Neuronal stem cell (in vitro differentiated cells): Measurements from ENCODE around the gene POLR1C.

Source experiments
- DNase-seq: peaks from one replicate; pipeline ENCODE4 v3.0.0-alpha.2; 2013; ENCODE audit warnings: low spot score
- H2AFZ ChIP-seq: one replicate; pipeline ENCODE4 v1.6.1; 2013; ENCODE audit warnings: mild to moderate bottlenecking, low read length, inconsistent platforms
- H2AK5ac ChIP-seq: 2 replicates; pipeline ENCODE4 v1.6.1; 2013; ENCODE audit warnings: low read depth, mild to moderate bottlenecking, inconsistent platforms, low read length, moderate library complexity, mixed read lengths
- H2BK120ac ChIP-seq: 2 replicates; pipeline ENCODE4 v1.6.1; 2013; ENCODE audit warnings: low read depth, mild to moderate bottlenecking, inconsistent platforms, low read length, moderate library complexity, mixed read lengths
- H2BK12ac ChIP-seq: one replicate; pipeline ENCODE4 v1.6.1; 2013; ENCODE audit warnings: low read length, inconsistent platforms
- H2BK15ac ChIP-seq: 2 replicates; pipeline ENCODE4 v1.6.1; 2013; ENCODE audit warnings: mild to moderate bottlenecking, low read length, inconsistent platforms, mixed read lengths
- H2BK5ac ChIP-seq: one replicate; pipeline ENCODE4 v1.6.1; 2013; ENCODE audit warnings: inconsistent platforms, mild to moderate bottlenecking, low read length, moderate library complexity
- H3K14ac ChIP-seq: one replicate; pipeline ENCODE4 v1.6.1; 2013; ENCODE audit warnings: low read length, inconsistent platforms
- H3K18ac ChIP-seq: 2 replicates; pipeline ENCODE4 v1.6.1; 2013; ENCODE audit warnings: low read length, inconsistent platforms
- H3K23ac ChIP-seq: 2 replicates; pipeline ENCODE4 v1.6.1; 2013; ENCODE audit warnings: low read depth, mild to moderate bottlenecking, mixed read lengths, low read length, inconsistent platforms; ENCODE audit not compliant: poor library complexity
- H3K27ac ChIP-seq: replicated peaks from 3 replicates; pipeline ENCODE4 v1.5.1; 2013; ENCODE audit warnings: low read length, inconsistent platforms
- H3K27me3 ChIP-seq, 3 experiments: 2 replicates each; pipeline ENCODE4 v1.6.1; 2013; ENCODE audit warnings: low read length in 3 of 3, mild to moderate bottlenecking in 2 of 3, inconsistent platforms in 1 of 3, low read depth in 1 of 3, mixed read lengths in 1 of 3, moderate library complexity in 1 of 3; ENCODE audit not compliant: control insufficient read depth in 3 of 3, insufficient read depth in 3 of 3
- H3K36me3 ChIP-seq, 2 donors: replicated peaks in 1 of 2; 2 replicates each; pipeline ENCODE4 v1.6.1; 2013; ENCODE audit warnings: low read length in 2 of 2; ENCODE audit not compliant: control insufficient read depth in 2 of 2, insufficient read depth in 2 of 2
- H3K4ac ChIP-seq: 2 replicates; pipeline ENCODE4 v1.6.1; 2013; ENCODE audit warnings: inconsistent platforms, mild to moderate bottlenecking, low read length, moderate library complexity
- H3K4me1 ChIP-seq, 2 donors: 1 replicate in 1 of 2; 2 replicates in 1 of 2; pipeline ENCODE4 v1.6.1; 2013; ENCODE audit warnings: low read length in 2 of 2, low read depth in 1 of 2; ENCODE audit not compliant: control insufficient read depth in 2 of 2, insufficient read depth in 1 of 2
- H3K4me2 ChIP-seq: one replicate; pipeline ENCODE4 v1.6.1; 2013; ENCODE audit warnings: mild to moderate bottlenecking, low read length, inconsistent platforms; ENCODE audit not compliant: insufficient read depth, poor library complexity, severe bottlenecking
- H3K4me3 ChIP-seq, 2 donors: 2 replicates each; pipeline ENCODE4 v1.5.1; 2013; ENCODE audit warnings: low read length in 2 of 2, mild to moderate bottlenecking in 2 of 2, inconsistent platforms in 1 of 2, moderate library complexity in 1 of 2
- H3K79me1 ChIP-seq: one replicate; pipeline ENCODE4 v1.6.1; 2013; ENCODE audit warnings: low read depth, mild to moderate bottlenecking, inconsistent platforms, low read length, moderate library complexity
- H3K9ac ChIP-seq: one replicate; pipeline ENCODE4 v1.6.1; 2013; ENCODE audit warnings: mild to moderate bottlenecking, low read depth, low read length, inconsistent platforms; ENCODE audit not compliant: poor library complexity
- H3K9me3 ChIP-seq, 2 donors: replicated peaks in 1 of 2; 2 replicates each; pipeline versions ENCODE3 to v1.6.1; 2013; ENCODE audit warnings: low read length in 2 of 2, mild to moderate bottlenecking in 2 of 2, inconsistent platforms in 1 of 2, low read depth in 1 of 2, mixed read lengths in 1 of 2, moderate library complexity in 1 of 2; ENCODE audit not compliant: control insufficient read depth in 2 of 2, insufficient read depth in 1 of 2
- H4K8ac ChIP-seq: one replicate; pipeline ENCODE4 v1.6.1; 2013; ENCODE audit warnings: low read depth, mild to moderate bottlenecking, inconsistent platforms, low read length, moderate library complexity
- H4K91ac ChIP-seq: one replicate; pipeline ENCODE4 v1.6.1; 2013; ENCODE audit warnings: low read length, low read depth, mild to moderate bottlenecking, inconsistent platforms; ENCODE audit not compliant: poor library complexity
- WGBS, 2 donors: extraction: QIAGEN DNeasy Blood & Tissue Kit; methylation state at CpG; one replicate each; pipeline ENCODE4 v1.1.7; 2013; ENCODE audit warnings: missing lambda C conversion rate in 2 of 2, mixed read lengths in 1 of 2; ENCODE audit not compliant: insufficient read length in 2 of 2, insufficient replicate concordance in 1 of 2; ENCODE audit errors: extremely low coverage in 2 of 2; 5-methylcytosine and 5-hydroxymethylcytosine counted together

Gene POLR1C

DNA sequence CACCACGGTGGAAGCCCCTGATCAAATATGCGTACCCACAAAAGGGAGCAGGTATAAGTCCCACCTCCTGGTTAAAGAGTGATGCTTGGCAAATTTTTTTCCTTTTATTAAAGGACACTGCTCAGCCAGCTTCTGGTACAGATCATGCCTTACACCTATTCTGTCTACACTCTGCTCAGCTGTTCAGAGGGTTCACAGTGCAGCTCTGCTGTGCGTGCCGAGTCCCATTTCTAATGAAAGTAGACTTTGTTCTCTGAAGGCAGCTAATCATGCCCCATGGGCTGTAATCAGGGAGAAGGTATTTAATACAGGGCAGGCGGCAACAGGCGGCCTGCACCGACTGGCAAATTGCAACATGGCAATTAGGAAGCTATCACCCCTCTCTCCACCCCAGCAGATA is 23.1 kb upstream of the POLR1C start:
- no peak overlapping the region for H4K8ac ChIP-seq
- no peak overlapping the region for H2BK120ac ChIP-seq
- no peaks in the 10 kb centered on the region for H3K9me3 ChIP-seq
- no peak overlapping the region for H3K4me3 ChIP-seq
- peaks cover 6 to 36% of the 10 kb centered on the region in 2 donors for H3K36me3 ChIP-seq
- H2BK5ac ChIP-seq, result no peak overlapping the region
- H2BK12ac ChIP-seq, result no peak overlapping the region
- H3K18ac ChIP-seq, result no peak overlapping the region
- H3K23ac ChIP-seq, result no peak overlapping the region
- peaks cover 11% of the 10 kb centered on the region for H3K79me1 ChIP-seq
- H2BK15ac ChIP-seq, result no peak overlapping the region
- no peaks in the 10 kb centered on the region for H3K27me3 ChIP-seq
- WGBS, 2 donors, result no CpG with 5 or more reads among the region's 7 CpGs
- no peak overlapping the region for H3K14ac ChIP-seq
- H3K27ac ChIP-seq, result no peak overlapping the region
- H3K9ac ChIP-seq, result no peak overlapping the region
- no peak overlapping the region for H3K4ac ChIP-seq
- H3K4me2 ChIP-seq, result no peak overlapping the region
- H4K91ac ChIP-seq, result no peak overlapping the region
- H2AK5ac ChIP-seq, result no peak overlapping the region
- no peak overlapping the region for H2AFZ ChIP-seq
- no peak for DNase-seq
- peaks cover 7 to 21% of the 10 kb centered on the region in 2 donors for H3K4me1 ChIP-seq

- H2BK120ac ChIP-seq, result no peak overlapping the region
- H3K27ac ChIP-seq, result no peak overlapping the region
- no CpG with 5 or more reads among the region's 6 CpGs for WGBS, 2 donors
- no peaks in the 10 kb centered on the region for H3K27me3 ChIP-seq
- H3K18ac ChIP-seq, result no peak overlapping the region
- H3K36me3 ChIP-seq, result peaks cover 11 to 38% of the 10 kb centered on the region in 2 donors
- no peak overlapping the region for H3K9ac ChIP-seq
- H3K4me1 ChIP-seq, result peaks cover 7 to 17% of the 10 kb centered on the region in 2 donors
- H3K4me2 ChIP-seq, result no peak overlapping the region
- H3K4me3 ChIP-seq, result no peak overlapping the region
- H2AFZ ChIP-seq, result no peak overlapping the region
- H2BK15ac ChIP-seq, result no peak overlapping the region
- H2BK5ac ChIP-seq, result no peak overlapping the region
- no peak overlapping the region for H4K91ac ChIP-seq
- no peaks in the 10 kb centered on the region for H3K9me3 ChIP-seq
- H2AK5ac ChIP-seq, result no peak overlapping the region
- H3K79me1 ChIP-seq, result peaks cover 14% of the 10 kb centered on the region
- H4K8ac ChIP-seq, result no peak overlapping the region
- no peak overlapping the region for H3K23ac ChIP-seq
- no peak for DNase-seq
- no peak overlapping the region for H2BK12ac ChIP-seq
- no peak overlapping the region for H3K14ac ChIP-seq
- no peak overlapping the region for H3K4ac ChIP-seq
These were observed 22.6 kb upstream of the POLR1C start for GRCh38 chr6:43494321-43494720.

GRCh38 chr6:43494766-43495165 is 22.1 kb upstream of the POLR1C start:
- Histone ChIP-seq H3K14ac (no peak overlapping the region), H2BK15ac (no peak overlapping the region)

GRCh38 chr6:43495409-43495941 is 21.4 kb upstream of the POLR1C start:
- no peak overlapping the region for H3K4me3 ChIP-seq
- H3K36me3 ChIP-seq, result peaks cover 22 to 42% of the 10 kb centered on the region in 2 donors
- H3K9me3 ChIP-seq, result no peaks in the 10 kb centered on the region
- no peak overlapping the region for H2BK120ac ChIP-seq
- no peak overlapping the region for H2AK5ac ChIP-seq
- no peak overlapping the region for H3K27ac ChIP-seq
- H2BK5ac ChIP-seq, result no peak overlapping the region
- H3K9ac ChIP-seq, result peak overlapping the region; percentile 82
- H2BK12ac ChIP-seq, result no peak overlapping the region
- H3K27me3 ChIP-seq, result no peaks in the 10 kb centered on the region
- peaks cover 7 to 15% of the 10 kb centered on the region in 2 donors for H3K4me1 ChIP-seq
- no peak overlapping the region for H2AFZ ChIP-seq
- DNase-seq, result no peak
- no peak overlapping the region for H4K91ac ChIP-seq
- no peak overlapping the region for H3K14ac ChIP-seq
- no peak overlapping the region for H3K23ac ChIP-seq
- H3K4me2 ChIP-seq, result no peak overlapping the region
- H4K8ac ChIP-seq, result no peak overlapping the region
- H3K18ac ChIP-seq, result no peak overlapping the region
- H2BK15ac ChIP-seq, result no peak overlapping the region
- no CpG with 5 or more reads among the region's 4 CpGs for WGBS, 2 donors
- H3K79me1 ChIP-seq, result peaks cover 14% of the 10 kb centered on the region
- no peak overlapping the region for H3K4ac ChIP-seq

More at GRCh38 chr6:43494766-43495165, 22.1 kb upstream of the POLR1C start:
- Histone ChIP-seq H3K36me3 (peaks cover 15 to 38% of the 10 kb centered on the region in 2 donors), H4K8ac (no peak overlapping the region), H4K91ac (no peak overlapping the region), H3K4me2 (no peak overlapping the region), H3K4me3 (no peak overlapping the region), H2AK5ac (no peak overlapping the region), H3K18ac (peak overlapping the region; percentile 17), H2BK120ac (no peak overlapping the region), H3K27ac (no peak overlapping the region), H2BK5ac (no peak overlapping the region), H3K4me1 (peaks cover 7 to 15% of the 10 kb centered on the region in 2 donors), H3K79me1 (peaks cover 14% of the 10 kb centered on the region), H2AFZ (no peak overlapping the region), H3K23ac (no peak overlapping the region), H3K9ac (no peak overlapping the region), H3K27me3 (no peaks in the 10 kb centered on the region), H2BK12ac (no peak overlapping the region), H3K9me3 (no peaks in the 10 kb centered on the region), H3K4ac (no peak overlapping the region)
- WGBS, 2 donors, result no CpG with 5 or more reads among the region's 4 CpGs
- DNase-seq, result no peak
